GM12873 (cell line): ENCODE measurements around the gene PLN.

ENCODE experiments used
- CTCF ChIP-seq: IDR thresholded peaks from 2 replicates; pipeline ENCODE4 v1.5.1; 2012; ENCODE audit warnings: low read depth, mild to moderate bottlenecking, moderate library complexity, low read length, control low read depth; ENCODE audit not compliant: insufficient read depth; ENCODE audit errors: missing control alignments

PLN gene

GRCh38 chr6:118589649-118590365 is 41.7 kb downstream of the PLN start:
- TF ChIP-seq CTCF: no peak

- TF ChIP-seq CTCF: no peak
Measured at GRCh38 chr6:118591897-118592296, 43.8 kb downstream of the PLN start.

GRCh38 chr6:118594877-118595276 is 46.8 kb downstream of the PLN start:
- no peak for TF ChIP-seq CTCF

- no peak for TF ChIP-seq CTCF
Measured at GRCh38 chr6:118596774-118597320, 48.8 kb downstream of the PLN start.

GRCh38 chr6:118597636-118598035 is 49.5 kb downstream of the PLN start:
- no peak for TF ChIP-seq CTCF

- TF ChIP-seq CTCF: no peak
Measured at GRCh38 chr6:118598324-118598723, 50.2 kb downstream of the PLN start.

GRCh38 chr6:118602300-118602699 is 54.2 kb downstream of the PLN start:
- TF ChIP-seq CTCF: no peak
